Astrocyte of the cerebellum (primary cell): ENCODE results near the gene SLC9A8.
"Not testable (repeated sequence)": the region's sequence is repeated elsewhere in the genome, so short reads cannot be mapped to it uniquely, and the experiment has no call there.

ENCODE experiments used
- DNase-seq: peaks from one replicate; pipeline ENCODE4 v3.0.0-alpha.2; 2011; ENCODE audit warnings: low read depth
- H3K4me3 ChIP-seq: 2 replicates; pipeline ENCODE4 v1.5.1; 2011; ENCODE audit warnings: mild to moderate bottlenecking, low read depth, low read length, moderate library complexity
- in situ Hi-C: cut with HindIII; loops from 2 replicates; pipeline ENCODE4 v1.10.0; 2017; ENCODE audit warnings: low sequenced_read_pairs
- TF ChIP-seq, protein P1 (sequence below): IDR thresholded peaks from 2 replicates; pipeline ENCODE4 v1.5.1; 2012; ENCODE audit warnings: low read length, low read depth, moderate library complexity, mild to moderate bottlenecking; ENCODE audit errors: missing control alignments

The SLC9A8 gene

DNA sequence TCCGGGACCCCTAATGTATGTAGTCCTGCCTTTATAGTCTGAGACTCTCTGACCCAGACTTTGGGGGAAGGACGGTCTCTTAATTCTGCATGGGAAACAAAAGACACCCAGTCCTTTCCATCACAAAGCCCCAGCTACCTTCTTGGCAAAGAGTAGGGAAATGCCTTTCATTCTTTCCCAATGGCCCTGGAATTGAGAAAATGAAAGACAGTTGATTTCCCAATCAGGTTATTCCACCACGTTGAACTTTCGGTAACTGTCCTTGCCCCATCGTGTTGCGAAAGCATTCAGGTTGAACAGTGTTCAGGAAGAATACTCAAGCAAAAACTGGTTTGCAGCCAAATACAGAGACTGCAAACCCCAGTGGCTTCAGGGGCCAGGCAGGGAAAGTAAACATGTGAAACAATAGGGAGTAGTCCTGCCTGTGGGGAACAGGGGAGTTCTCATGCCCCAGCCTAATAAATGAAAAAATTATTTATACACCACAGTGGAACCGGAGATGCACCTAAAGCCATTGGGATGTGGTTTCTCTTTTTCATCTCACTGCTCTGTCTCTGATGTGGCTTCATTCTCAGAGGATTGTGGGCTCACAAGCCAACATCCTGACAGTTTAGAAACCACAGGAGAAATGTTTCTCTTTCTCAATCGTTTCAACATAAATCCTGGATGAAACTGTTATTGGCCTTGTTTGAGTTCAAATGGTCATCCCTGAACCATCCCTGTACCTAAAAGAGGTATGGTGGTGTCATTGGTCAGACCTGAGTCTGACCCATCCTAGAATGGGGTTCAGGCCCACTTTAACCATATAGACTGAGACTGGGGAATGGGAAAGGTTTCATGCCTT lies 44.2 kb upstream of the SLC9A8 start:
- in situ Hi-C loops = no loop called here
- H3K4me3 ChIP-seq = no peak overlapping the region
- DNase-seq = peak; percentile 97
- TF ChIP-seq, protein P1, sequence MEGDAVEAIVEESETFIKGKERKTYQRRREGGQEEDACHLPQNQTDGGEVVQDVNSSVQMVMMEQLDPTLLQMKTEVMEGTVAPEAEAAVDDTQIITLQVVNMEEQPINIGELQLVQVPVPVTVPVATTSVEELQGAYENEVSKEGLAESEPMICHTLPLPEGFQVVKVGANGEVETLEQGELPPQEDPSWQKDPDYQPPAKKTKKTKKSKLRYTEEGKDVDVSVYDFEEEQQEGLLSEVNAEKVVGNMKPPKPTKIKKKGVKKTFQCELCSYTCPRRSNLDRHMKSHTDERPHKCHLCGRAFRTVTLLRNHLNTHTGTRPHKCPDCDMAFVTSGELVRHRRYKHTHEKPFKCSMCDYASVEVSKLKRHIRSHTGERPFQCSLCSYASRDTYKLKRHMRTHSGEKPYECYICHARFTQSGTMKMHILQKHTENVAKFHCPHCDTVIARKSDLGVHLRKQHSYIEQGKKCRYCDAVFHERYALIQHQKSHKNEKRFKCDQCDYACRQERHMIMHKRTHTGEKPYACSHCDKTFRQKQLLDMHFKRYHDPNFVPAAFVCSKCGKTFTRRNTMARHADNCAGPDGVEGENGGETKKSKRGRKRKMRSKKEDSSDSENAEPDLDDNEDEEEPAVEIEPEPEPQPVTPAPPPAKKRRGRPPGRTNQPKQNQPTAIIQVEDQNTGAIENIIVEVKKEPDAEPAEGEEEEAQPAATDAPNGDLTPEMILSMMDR = no peak

DNA sequence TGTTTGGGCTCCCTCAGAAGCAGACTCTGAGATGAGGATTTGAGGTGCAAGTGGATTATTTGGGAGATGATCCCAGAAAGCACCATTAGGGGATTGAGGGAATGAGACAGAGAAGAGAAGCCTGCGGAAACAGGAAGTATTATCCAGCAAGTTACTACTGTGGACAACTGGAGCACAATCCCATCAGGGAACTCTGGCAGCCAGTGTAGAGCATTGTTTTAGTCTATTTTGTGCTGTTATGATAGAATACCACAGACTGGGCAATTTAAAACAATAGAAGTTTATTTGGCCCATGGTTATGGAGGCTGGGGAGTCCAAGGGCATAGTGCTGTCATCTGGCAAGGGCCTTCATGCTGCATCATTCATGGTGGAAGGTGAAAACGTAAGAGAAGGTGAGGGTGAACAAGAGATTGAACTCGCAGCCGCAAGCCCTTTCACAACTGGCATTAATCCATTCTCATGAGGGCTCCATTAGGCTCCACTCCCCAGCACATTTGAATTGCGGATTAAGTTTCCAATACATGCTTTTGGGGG lies 43.5 kb upstream of the SLC9A8 start:
- H3K4me3 ChIP-seq = no peak overlapping the region
- no peak for DNase-seq
- TF ChIP-seq, protein P1 = no peak
- in situ Hi-C loops = no loop called here

- no peak overlapping the region for H3K4me3 ChIP-seq
- no peak for DNase-seq
- TF ChIP-seq, protein P1 = no peak
- in situ Hi-C loops = no loop called here
Observed at GRCh38 chr20:49770634-49771033, 42.0 kb upstream of the SLC9A8 start.

GRCh38 chr20:49774213-49774612 lies 38.4 kb upstream of the SLC9A8 start:
- H3K4me3 ChIP-seq, DNase-seq, in situ Hi-C loops: not testable (repeated sequence)

- DNase-seq = no peak
- TF ChIP-seq, protein P1 = no peak
Observed at GRCh38 chr20:49775229-49775693, 37.4 kb upstream of the SLC9A8 start.

DNA sequence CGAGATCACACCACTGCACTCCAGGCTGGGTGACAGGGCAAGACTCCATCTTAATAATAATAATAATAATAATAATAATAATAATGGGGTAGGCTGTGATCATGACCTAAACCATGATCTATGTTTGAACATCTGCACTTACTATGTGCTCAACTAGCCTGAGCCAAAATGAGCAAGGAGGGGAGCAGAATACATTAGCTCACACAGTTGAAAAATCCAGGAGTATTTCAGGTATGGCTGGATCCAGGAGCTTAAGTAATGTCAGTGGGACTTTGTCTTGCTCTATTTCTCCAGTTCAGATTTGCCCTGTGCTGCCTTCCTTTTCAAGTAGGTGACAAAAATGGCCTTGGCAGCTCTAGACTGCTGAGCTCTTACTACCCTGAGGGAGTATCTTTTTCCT lies 32.7 kb upstream of the SLC9A8 start:
- in situ Hi-C loops = no loop called here
- DNase-seq = no peak
- TF ChIP-seq, protein P1 = no peak
- no peak overlapping the region for H3K4me3 ChIP-seq

More at GRCh38 chr20:49775229-49775693, 37.4 kb upstream of the SLC9A8 start:
- no peak overlapping the region for H3K4me3 ChIP-seq
- in situ Hi-C loops = no loop called here

- DNase-seq = no peak
- in situ Hi-C loops = no loop called here
- H3K4me3 ChIP-seq = no peak overlapping the region
- TF ChIP-seq, protein P1 = no peak
Observed at GRCh38 chr20:49781676-49782075, 31.0 kb upstream of the SLC9A8 start.

- in situ Hi-C loops, H3K4me3 ChIP-seq, DNase-seq: not testable (repeated sequence)
Observed at GRCh38 chr20:49782439-49782838, 30.2 kb upstream of the SLC9A8 start.

GRCh38 chr20:49783021-49783995 lies 29.3 kb upstream of the SLC9A8 start:
- in situ Hi-C loops, H3K4me3 ChIP-seq, DNase-seq: not testable (repeated sequence)
